Right renal pelvis (tissue), 4 donors: ENCODE results near the gene STKLD1. TPM values are rescaled to one million over a fixed set of nuclear protein-coding genes. Genes with fewer than 3 reads are reported as not detected.

ENCODE experiments used
- DNase-seq, 4 donors: peaks; one replicate each; pipeline ENCODE4 v3.0.0-alpha.2; 2013; ENCODE audit warnings: low read depth in 4 of 4, low spot score in 3 of 4, missing footprints in 1 of 4
- polyA plus RNA-seq, 4 donors: library from polyadenylated mRNA; unstranded; fragments of 120-200 nt; gene quantifications; one replicate each; pipeline ENCODE4 v1.2.1, GENCODE V29; 2013; ENCODE audit not compliant: insufficient read length in 4 of 4

The STKLD1 gene
- polyA plus RNA-seq, 4 donors: 3.4 to 5.0 (median 4.3) TPM

DNA sequence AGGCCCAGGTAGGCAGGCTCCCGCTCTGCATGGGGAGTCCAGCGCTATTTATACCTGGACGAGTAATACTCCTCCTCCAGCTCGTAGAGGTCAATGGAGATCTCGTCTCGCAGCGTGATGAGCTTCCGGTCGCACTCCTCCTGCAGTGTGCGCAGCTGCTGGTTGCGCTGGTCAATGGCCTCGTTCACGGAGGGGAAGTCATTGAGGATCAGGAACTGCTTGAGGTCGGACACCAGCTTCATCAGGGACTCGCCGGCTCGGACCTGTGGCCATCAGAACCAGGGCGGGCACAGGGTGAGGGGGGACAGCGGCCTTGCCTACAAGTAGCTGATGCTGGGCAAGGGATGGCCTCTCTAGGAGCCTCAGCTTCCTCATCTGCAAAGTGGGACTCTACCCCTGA, 32.1 kb upstream of the STKLD1 start:
- DNase-seq: no peak

DNA sequence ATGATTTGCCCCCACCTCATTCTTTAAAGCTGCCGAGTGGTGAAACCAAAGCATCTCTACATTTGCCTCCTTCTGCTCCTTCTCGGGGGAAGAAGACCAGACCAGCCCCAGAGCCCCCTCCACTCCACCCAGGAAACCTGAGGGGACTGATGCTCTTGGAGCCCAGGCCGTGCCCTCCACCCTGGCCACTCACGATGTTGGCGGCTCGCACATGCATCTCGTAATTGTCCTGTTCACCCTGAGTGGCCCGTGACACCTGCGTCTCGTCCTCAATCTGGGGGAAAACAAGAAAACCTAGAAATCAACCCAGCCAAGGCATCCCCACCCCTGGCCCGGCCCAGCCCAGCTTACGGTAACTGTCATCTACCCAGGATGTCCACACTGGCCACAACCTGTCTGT, 31.2 kb upstream of the STKLD1 start:
- DNase-seq: no peak

DNA sequence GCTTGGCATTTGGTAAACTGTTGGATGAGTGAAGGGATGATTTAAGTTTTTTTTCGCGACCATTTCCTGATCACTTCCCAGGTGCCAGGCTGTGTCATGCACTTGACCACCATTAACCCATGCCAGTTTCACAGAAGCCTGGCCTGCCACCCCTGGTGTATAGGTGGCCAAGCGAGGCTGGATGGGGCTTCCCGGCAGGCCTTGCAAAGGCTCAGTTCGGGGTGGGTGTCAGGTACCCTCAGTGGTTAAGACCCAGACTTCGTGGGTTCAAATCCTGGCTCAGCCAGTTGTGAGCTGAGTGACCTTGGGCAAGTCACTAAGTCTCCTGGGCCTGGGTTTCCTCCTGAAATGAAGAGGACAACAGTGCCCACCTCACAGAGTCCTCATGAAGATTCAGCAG, 30.6 kb upstream of the STKLD1 start:
- DNase-seq: no peak

DNA sequence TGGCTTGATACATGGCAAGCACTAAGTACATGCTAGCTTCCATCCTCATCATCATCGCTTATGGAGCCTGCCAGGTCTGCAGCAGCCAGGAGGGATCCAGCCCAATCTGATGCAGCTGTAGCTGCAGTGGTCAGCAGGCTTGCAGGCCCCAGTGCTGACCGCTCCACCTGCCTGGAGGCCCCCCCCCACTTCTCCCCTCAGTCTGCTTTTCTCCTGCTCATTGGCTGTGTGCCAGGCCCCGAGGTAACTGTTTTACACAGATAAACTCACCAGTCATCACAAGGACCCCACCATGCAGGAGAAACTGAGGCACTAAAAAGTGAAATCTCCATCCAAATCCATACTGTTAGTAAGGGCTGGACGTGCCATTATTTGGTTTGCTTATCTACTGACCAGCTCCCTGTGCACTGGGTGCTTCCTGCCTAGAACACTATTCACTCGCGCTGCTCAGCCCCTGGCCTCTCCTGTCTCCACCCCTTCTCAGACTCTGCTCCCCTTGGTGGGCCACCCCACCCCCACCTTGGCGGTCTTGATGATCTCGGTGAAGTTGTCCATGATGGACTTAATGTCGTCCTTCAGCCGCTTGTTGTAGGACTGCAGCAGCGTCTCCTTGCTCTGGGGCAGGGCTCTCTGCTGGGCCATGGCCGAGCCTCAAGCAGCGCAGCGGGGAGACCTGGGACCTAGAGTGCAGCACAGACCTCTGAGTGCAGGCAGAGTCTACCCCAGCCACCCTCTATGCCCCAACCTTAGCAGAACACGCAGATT, 30.0 kb upstream of the STKLD1 start:
- DNase-seq: no peak

DNA sequence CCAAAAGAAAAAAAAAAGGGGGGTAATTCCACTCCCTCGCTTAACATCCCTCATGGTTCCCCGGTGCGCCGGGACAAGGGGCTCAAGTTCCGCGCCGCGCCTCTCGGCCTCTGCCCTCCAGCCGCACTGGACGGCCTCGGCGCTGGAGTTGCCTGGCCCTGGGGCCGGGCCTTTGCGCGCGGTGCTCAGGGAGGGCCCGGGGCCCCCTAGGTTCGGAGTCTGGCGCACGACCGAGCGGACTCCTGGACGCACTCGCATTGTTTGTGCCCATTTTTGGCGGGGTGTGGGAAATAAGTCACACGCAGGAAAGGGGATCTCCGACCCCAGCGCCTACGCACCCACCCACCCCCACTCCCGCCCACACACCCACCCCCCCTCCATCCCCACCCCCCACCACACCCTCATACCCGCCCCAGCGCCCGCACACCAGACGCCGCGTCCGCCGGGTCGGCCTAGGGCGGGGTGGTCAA, 28.6 kb upstream of the STKLD1 start:
- no peak for DNase-seq

DNA sequence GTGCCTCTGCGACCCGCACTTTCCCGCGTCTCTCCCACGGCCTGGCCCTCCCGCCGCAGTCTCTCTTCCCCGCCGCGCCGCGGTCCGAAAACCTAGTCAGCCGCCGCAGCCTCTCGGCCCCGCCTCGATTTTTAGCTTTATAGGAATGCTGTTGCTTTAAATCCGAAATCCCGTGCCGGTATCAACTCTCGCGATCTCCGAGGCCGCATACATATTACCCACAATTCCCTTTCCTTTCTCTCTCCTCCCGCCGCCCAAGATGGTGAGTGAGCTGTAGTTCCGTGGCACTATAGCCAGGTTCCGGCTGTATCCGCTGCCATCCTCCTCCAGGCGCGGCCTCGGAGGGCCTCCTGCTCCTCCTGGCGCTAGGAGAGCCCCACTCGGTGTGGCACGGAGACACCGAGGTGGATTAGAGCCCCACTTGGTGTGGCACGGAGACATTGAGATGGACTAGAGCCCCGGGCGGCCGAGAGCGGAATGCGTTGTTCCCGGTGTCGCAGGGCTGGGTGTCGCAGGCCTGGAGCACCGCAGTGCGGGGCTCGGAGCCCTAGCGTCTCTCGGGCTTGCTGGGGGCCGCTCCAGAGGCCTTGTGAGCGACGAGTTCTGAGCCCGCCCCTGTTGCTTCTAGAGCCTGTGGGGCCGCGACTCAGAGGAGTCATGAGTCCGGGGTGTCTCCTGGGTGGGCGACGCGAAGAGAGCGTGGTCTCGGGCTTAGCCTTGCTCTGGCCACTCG, 28.0 kb upstream of the STKLD1 start, which contains the start of the genes MED22 and RPL7A:
MED22 (minus strand) TSS at position 147 of the 733 bp plus-strand sequence. CDS start 1,469 bp downstream, outside the sequence.
RPL7A (plus strand) TSS at position 234 of the 733 bp plus-strand sequence; CDS start at position 260, 26 bp downstream.
- DNase-seq: peak; percentile 92 to 94 (median 94)

DNA sequence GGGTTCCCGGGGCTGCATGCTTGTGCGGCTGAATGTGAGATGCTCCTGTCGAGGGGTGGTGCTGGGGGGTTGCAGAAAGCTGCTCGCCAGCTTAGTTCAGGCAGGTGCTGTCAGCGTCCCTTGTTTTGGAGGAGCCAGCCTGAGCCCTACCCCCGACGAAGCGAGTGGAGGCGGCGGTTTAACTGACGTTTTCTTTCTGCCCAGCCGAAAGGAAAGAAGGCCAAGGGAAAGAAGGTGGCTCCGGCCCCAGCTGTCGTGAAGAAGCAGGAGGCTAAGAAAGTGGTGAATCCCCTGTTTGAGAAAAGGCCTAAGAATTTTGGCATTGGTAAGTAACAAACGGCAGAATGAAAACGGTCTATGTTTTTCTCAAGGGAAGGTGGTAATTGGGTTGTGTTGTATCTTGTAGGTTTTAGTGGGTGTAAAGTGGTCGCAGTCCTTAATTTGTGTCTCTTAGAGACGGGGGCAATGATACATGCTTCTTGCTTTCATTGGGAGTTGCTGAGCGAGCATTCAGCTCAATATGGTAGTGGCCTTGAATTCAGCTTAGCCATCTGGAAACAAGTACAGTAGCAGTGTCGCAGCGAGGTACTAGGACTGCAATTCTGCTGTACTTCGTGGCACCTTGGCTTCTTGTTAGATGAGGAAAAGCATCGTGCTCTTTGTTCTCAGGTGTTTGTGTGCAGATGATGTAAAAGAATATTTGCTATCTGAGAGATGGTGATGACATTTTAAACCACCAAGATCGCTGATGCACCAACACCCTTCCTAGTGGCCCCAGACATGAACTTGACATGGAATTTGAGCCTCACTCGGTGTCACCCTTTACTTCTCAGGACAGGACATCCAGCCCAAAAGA, 27.2 kb upstream of the STKLD1 start:
- no peak for DNase-seq

DNA sequence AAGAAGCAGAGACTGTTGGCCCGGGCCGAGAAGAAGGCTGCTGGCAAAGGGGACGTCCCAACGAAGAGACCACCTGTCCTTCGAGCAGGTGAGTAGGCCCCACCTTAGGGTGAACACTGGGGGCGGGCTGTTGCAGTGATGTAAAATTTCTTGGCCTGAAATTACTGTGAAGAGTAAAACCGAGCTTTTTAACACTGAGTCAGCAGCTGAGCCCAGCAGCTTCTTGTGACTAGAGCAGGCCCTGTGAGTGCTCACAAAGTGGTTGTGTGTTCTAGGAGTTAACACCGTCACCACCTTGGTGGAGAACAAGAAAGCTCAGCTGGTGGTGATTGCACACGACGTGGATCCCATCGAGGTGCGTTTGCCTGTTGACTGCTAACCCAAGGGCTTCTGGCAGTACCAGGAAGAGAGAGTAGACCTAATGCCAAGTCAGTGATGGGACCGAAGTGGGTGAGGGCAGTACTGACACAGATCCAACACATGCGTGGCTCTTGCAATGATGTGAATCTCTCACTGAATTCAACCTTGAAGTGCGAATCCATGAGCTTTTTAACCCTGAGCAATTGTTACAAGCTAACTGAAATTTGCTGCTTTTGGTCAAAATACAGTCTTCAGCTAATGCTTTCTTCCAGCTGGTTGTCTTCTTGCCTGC, 26.1 kb upstream of the STKLD1 start:
- DNase-seq: no peak

DNA sequence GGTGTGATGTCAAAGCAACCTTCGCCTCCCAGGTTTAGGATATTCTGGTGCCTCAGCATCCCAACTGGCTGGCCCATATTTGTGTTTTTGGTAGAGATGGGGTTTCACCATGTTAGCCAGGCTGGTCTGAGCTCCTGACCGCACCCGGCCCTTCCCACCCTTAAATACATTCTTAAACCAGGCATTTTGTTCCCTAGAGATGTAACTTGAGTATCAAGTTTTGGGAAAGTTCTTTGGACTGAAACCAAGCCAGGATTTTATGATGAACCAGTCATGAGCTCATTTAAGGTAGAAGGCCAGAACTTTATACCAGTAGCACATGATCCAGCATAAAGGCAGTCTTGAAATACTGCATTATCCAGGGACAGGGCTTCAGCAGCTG, 24.6 kb upstream of the STKLD1 start:
- DNase-seq: no peak

DNA sequence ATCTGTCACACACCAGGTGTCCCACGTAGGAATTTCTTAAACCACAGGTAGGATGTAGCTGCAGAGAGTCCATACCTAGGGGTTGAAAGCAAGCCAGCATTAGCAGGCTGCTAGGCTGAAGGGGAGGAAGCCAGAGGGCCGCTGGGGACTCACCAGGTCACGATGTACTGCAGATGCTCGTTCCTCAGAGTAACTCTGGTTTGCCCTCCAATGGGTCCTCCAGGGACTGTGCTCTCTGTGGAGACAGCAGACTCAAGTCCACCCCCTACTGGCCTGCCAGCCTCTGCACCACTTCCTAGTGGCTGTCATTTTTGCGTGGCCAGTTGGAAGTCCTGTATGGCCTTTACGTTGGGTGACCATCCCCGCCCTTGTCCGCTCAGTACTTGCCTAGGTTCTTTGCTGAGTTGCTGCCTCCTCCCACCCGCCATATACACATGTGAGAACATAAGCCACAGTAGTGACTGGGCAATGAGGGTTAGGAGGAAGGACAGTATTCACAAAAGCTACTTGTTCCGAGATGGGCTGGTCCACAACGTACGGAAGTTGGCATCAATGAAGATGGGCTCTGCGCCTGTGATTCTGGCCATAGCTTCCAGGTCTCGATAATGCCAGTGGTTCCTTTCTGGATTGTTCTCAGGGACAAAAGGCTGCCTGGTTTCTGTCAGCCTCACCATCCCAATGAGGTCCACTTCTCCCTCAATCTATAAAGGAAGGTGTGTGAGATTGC, 24.1 kb upstream of the STKLD1 start:
- no peak for DNase-seq

DNA sequence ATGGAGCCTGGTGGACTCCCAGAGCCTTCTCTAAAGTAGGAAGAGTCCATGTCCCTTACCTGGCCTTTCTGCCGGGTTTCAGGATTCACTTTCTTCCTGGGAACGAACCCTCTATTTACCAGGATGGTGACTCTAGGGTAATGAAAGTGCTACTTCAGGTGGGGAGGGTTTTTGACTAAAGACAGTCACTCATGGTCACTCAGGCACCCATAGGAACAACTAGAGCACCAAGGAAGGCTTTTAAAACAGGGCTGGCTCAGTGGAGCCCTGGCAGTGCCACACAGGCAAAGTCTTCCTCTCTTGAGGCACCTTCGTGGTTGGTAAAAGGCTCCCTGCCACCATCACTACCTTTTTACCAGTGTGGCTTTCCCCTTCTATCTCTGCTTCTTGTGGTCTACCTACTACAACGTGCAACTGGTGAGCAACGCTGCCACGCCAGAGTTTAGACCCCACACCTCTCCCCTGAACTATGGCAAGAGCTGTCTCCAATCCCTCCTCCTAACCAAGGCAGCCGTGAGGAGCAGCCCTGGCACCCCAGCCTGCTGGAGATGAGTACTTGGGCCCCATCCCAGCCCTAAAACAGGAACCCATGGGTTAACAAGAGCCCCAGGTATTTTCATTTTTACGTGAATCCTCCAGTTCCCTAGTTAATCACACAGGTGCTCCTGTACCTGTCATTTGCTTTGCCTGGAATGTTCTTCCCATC, 23.4 kb upstream of the STKLD1 start:
- DNase-seq: no peak

DNA sequence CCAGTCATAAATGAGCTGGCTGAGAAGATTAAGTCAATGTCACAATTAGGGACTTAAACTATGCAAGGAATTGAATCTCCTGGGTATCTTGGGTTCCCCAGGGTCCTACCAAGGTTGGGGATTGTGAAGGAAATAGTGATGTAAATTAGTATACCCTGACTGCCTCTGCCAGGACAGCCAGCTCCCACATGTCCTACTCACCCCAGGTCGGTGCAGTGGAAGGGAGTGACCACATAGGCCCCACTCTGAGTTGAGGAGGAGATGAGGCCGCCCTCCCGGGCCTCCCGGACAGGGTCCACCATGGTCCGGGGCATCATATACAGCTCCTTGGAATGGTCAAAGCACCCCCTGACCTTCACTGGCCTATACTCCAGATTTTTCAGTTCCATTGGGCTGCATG, 22.6 kb upstream of the STKLD1 start:
- DNase-seq: no peak

DNA sequence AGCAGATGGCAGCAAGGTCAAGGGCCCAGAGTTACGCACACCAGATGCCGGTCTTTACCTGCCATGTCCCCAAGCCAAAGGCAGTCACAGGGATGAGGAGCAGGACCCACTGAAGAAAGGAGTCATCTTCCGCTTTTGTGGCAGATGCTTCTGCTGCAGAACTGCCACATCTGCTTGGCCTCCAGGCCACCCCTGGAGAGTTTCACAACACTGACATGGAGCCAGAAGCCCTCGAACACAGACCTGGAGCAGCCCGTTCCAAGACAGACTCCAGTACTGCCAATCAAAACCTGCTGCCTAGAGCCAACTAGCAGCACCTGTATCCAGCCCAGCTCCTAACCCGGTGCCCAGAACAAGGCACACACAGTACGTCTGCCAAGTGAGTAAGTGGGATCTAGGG, 21.4 kb upstream of the STKLD1 start:
- DNase-seq: no peak

DNA sequence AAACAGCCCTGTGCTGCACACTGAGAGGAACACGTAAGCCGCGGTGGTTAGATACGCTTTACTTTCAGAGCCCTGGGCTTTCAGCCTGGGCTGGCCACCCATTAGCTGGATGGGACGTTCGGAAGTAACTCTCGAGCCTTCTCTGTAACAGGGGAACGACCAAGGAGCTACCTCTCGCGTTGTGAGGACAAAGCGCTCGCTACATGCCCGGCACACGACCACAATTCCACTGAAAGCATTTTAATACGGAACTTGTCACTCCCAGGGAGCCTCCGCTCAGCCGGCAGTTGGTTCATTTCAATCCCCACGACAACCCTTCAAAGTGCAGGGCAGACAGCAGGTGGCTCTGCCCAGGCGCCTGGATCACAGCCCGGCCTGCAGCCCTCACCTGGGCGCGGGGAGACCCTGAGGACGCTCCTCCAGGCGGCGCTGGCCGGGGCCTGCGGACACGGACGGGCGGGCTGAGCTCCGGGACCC, 20.2 kb upstream of the STKLD1 start:
- DNase-seq: no peak

DNA sequence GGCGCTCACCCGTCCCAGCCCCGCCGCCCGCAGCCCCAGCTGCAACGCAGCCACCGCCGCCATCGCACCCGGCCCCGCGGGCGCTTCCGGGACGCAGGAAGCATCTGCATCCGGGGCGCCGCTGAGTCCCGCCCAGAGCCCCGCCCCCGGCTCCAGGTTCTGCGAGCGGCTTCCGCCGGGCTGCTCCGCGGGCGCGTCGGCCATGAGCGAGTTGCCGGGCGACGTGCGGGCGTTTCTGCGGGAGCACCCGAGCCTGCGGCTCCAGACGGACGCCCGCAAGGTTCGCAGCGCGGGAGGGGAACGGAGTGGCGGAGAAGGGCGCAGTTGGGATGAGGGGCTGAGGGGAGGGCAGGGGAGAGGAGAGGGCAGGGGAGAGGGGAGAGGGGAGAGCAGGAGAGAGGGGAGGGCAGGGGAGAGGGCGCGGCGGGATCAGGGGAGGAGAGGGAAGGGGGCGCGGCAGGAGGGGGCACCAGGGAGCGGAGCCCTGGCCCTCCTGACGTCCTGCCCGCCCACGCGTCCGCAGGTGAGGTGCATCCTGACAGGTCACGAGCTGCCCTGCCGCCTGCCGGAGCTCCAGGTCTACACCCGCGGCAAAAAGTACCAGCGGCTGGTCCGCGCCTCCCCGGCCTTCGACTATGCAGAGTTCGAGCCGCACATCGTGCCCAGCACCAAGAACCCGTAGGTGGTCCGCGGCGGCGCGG, 19.6 kb upstream of the STKLD1 start, which contains the start of the genes SURF1 and SURF2:
SURF1 (minus strand) TSS at position 97 of the 701 bp plus-strand sequence; CDS start at position 63, 34 bp downstream.
SURF2 (plus strand) TSS at position 160 of the 701 bp plus-strand sequence; CDS start at position 203, 43 bp downstream.
- peak in 3 of 4 donors; percentile 64 to 77 (median 76) for DNase-seq

DNA sequence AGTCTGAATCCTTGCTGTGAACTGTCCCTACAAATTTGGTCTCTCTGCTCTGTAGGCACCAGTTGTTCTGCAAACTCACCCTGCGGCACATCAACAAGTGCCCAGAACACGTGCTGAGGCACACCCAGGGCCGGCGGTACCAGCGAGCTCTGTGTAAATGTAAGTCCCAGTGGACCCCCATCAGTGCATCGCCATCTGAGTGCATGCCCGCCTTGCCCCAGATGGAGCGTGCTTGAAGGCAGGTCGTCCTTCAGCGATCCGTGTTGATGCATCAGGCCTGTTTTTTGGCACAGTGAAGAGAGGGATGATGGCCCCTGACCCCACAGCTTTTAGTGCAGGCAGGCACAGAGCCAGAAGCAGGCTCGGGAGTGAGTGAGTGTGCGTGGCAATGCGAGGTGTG, 18.5 kb upstream of the STKLD1 start:
- DNase-seq: no peak

DNA sequence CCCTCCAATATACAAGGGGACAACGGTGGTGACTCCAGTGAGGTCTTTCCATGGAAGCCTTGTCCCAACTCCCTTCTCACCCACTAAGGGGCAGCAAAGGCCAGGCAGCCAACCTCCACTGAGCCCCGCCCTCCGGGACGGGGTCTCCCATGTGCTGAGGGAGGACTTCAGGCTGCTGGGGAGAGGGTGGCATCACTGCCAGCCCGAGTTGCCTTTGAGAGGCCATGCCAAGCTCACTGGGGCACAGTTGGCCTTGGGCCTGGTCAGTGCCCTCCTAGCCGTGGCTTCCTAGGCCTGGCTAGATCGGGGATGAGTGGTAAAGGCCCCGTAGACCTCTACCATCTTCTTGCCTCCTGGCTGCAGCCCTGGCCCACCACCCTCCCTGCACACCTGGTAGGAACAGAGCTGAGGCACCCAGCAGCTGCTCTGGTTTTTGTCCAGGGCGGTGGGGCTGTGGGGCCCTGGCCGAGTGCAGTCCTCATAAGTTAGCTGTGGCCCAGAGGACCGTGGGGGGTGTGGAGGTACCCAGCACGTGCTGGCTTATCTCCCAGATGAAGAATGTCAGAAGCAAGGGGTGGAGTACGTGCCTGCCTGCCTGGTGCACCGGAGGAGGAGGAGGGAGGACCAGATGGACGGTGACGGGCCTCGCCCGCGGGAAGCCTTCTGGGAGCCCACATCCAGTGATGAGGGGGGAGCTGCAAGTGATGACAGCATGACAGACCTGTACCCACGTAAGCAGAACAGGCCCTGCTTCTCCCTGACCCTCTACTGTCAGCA, 16.6 kb upstream of the STKLD1 start:
- no peak for DNase-seq
